HG02678 (cell line): ENCODE measurements around the gene PPP1CB.
"Not testable (repeated sequence)": the region's sequence is repeated elsewhere in the genome, so short reads cannot be mapped to it uniquely, and the experiment has no call there.

Source experiments
- ATAC-seq: cut with Tn5 transposase; IDR thresholded peaks from one replicate; pipeline ENCODE4 v1.9.1; 2021; ENCODE audit warnings: mild to moderate bottlenecking, moderate library complexity; ENCODE audit not compliant: unreplicated experiment

Gene PPP1CB

GRCh38 chr2:28742619-28743018 is 9.0 kb upstream of the PPP1CB start:
- ATAC-seq = not testable (repeated sequence)

DNA sequence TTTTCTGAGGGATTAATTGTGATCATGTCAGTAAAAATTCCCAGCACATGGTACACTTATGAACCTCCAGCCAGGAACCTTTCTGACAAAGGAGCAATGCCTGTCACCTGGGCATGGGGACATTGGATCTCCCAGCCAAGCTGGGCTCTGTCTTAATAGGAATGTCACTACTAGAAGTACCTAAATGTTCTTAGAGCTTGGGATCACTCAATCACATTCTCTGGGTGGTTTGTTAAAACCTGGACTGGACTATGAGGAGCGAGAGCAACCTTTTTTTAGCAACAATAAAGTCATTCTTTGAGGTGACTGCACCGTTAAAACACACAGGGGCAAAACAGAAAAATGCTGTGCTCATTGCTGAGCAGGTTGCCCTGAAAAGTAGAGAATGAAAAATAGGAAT is 6.4 kb upstream of the PPP1CB start:
- no peak for ATAC-seq

GRCh38 chr2:28745876-28746275 is 5.8 kb upstream of the PPP1CB start:
- ATAC-seq = no peak

- ATAC-seq = no peak
Observed at GRCh38 chr2:28746429-28747111, 5.1 kb upstream of the PPP1CB start.

DNA sequence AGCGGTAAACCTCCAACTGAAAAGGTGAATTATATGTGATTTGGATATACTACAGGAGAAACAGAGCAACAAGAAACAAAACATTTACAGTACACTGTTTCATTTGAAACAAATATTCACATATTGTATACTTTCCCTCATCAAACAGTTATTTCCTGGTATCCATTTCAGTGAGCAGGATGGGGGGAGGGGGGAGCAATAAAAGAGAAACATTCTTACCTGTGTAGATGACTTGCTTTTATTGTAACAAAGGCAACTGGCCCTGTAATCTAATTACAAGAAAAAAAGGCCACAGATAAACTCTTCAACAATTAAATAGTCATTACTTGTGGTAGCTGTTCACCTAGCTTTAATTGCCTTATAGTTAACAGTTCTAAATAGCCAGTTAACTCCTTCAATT is 3.9 kb upstream of the PPP1CB start:
- ATAC-seq = no peak

- ATAC-seq = no peak
Observed at GRCh38 chr2:28748176-28748575, 3.5 kb upstream of the PPP1CB start.

DNA sequence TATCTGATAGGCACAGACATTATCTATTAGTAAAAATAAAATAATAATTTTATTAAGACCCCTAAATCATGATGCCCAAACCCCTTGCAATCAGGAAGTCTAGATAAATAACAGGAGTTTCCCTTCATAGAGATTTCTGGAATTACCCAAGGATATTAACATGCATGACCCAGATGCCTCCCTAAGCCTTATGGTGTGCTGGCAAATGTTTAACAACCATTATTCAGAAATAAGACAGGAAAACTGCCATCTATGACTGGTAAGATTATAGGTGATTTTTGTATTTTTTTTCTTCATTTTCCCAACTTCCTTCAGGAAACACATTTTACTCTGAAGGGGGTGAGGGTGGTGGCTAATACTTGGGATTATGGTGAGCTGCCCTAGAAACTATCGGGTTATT is 2.7 kb upstream of the PPP1CB start:
- no peak for ATAC-seq

DNA sequence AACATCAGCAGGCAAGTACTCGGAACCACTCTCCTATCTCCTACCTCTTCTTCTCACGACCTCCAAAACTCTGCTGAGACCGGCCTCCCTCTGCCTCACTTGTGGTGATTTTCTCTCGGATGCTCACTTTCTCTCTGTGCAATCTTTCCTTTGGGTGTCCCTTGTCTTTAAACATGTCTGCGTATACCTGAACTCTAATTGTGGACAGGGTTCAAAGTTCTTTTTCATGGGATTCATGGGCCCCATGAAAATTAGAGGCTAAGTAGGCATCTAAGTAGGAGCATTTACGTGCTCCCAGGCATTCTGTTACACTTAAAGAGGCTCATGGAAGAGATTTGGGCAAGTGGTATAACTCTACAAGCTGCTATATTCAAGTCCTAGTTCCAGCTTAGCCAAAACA is 2.1 kb upstream of the PPP1CB start:
- ATAC-seq = no peak

DNA sequence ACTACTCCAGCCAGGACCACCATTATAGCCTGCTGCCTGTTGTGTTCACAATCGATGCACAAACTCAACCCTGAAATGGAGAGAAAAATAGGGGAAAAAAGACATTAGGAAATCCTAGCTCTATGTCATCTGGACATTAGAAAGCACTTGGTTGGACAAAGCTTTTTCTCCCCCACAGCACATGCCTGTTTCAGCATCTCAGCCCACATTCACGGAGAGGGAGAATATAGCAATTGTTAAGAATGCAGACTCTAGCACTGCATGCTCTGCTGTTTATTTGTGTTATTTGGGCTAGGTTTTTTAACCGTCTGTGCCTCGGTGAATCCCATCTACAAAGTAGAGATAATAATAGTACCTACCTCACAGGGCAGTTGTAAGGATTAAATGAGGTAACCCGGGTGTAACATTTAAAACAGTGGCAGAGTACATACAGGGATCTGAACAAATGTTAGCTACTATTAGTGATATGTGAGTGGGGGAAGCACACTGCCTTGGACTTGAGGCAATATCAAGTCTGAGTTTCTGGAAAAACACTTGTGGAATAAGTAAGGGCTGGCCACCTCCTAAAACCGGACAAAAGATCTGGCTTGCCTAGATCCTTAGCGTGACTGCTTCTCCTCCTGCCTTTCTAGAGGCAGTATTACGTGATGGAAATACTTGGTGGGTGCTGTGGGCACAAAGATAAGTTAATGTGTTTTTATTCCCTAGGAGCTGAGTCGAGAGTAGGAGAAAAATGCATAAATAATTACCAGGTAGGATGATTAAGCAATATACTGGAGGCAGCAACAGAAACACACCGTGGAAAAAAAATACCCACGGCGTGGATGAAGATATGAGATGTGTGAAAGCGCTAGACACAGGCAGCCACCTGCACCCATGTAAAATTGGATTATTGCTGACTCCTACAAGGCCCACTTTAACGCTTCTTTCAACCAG is 1.0 kb upstream of the PPP1CB start:
- ATAC-seq = no peak

- ATAC-seq = peak; percentile 26
Observed at GRCh38 chr2:28751956-28752630, 463 bp downstream of the PPP1CB start.

- ATAC-seq = no peak
Observed at GRCh38 chr2:28752631-28753376, 1.2 kb downstream of the PPP1CB start.

- ATAC-seq = no peak
Observed at GRCh38 chr2:28754321-28754720, 2.7 kb downstream of the PPP1CB start.

DNA sequence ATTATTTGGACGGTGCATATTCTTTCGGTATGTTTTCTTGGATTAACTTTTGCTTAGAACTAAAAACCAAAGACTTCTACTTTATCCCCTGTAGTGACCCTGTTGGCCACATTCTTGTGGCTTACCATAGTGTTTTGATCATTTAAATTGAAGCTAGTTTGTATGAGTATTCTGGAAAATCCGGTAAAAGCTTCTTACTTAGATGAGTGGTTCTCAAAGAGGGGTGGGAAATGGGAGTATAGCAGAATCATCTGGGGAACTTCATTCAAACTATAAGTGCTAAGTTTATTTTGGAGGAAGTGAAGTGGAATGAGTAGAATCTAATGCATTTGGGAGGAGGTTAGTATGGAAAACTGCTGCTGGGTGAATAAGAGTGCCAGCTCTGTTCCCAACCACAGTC is 3.8 kb downstream of the PPP1CB start:
- no peak for ATAC-seq

DNA sequence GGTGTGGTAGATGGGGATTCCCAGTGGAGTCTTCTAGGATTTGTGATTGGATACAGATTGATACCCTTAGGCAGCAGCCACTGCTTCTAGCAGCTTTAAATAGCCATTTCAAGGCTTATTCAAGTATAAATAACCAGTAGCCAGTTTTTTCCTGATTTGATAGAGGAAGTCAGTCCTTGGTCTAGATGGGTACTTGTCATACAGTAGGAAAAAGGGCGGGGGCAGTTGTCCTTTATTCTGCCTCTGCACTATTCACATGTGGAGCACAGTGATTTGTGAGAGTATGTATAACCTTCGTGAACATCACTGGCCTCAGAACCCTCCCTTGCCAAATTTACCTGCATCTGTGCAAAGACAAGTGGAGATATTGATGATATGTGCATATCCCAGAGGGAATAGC is 6.8 kb downstream of the PPP1CB start:
- ATAC-seq = no peak

- no peak for ATAC-seq
Observed at GRCh38 chr2:28761420-28761819, 9.8 kb downstream of the PPP1CB start.

DNA sequence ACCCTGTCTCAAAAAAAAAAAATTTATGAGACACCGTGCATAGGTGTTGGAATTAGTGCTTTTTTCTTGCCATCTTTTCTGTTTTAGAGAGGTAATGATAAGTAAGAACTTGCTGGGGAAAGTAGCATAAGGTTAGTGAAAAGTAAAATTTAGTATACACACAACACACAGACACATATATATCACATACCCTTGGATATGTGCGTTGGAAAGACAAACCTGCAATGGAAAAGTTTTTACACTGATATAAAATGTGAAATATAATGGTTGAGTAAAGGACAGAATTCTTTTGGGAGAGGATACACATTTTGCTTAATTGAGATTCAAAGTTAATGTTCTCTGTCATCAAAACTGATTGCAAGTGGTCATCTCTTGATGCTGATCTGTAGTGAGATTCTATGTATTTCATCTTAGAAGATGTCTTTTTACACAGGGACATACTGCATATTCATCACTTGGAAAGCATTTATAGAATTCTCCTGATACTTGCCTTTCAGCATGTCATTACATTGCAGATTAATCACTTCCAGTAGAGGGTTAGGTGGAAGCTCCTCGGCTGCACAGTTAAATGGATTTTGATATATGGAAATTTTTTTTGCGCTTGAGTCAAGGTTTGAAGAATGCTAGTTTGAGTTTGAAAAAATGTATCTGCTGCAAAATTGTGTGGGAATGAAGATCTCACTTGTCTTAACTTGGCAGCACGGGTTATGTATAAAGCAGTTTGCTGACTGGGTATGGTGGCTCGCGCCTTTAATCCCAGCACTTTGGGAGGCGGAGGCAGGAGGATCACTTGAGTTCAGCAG is 13.5 kb downstream of the PPP1CB start:
- no peak for ATAC-seq

GRCh38 chr2:28766070-28766469 is 14.4 kb downstream of the PPP1CB start:
- no peak for ATAC-seq

DNA sequence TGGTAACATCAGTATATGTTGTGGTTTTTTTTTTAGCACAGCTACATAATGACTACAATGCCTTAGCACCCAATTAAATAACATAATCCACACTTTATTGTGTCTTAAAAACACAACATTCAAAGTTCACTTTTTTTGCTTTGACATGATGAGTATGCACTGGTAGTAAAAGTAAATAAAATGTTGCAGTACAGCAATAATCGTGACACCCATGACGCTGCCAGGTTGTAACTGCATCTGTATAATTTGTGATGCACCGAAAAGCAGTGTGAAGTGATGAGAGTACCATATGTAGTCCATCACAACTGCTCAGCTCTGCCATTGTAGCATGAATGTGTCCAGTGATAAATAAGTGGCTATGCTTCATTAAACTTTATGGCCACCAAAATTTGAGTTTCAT is 15.7 kb downstream of the PPP1CB start:
- ATAC-seq = no peak

- ATAC-seq = no peak
Observed at GRCh38 chr2:28768422-28768821, 16.8 kb downstream of the PPP1CB start.

- no peak for ATAC-seq
Observed at GRCh38 chr2:28768952-28769351, 17.3 kb downstream of the PPP1CB start.
